Natural killer cell (primary cell): ENCODE data around the gene ACER3. TPM values are rescaled to one million over a fixed set of nuclear protein-coding genes. Genes with fewer than 3 reads are reported as not detected.

Experiments used
- ATAC-seq, 3 donors: fragments of 150-1000 bp in 2 of 3; fragments of 200-7000 bp in 1 of 3; cut with Tn5 transposase; 1 replicate in 1 of 3; 2 replicates in 2 of 3; pipeline ENCODE4 v1.10.0; 2021; ENCODE audit warnings: mild to moderate bottlenecking in 2 of 3, moderate library complexity in 2 of 3
- DNase-seq, 2 donors: peaks; one replicate each; pipeline versions ENCODE4 v3.0.0 to v3.0.0-alpha.2; 2013 to 2021; ENCODE audit warnings: mixed read lengths in 1 of 2
- H3K27ac ChIP-seq: one replicate; pipeline ENCODE4 v1.5.1; 2013; ENCODE audit warnings: mild to moderate bottlenecking, low read length
- H3K27me3 ChIP-seq: one replicate; pipeline ENCODE4 v1.6.1; 2013; ENCODE audit warnings: low read length; ENCODE audit not compliant: control insufficient read depth, insufficient read depth
- H3K36me3 ChIP-seq: one replicate; pipeline ENCODE4 v1.6.1; 2013; ENCODE audit warnings: low read length; ENCODE audit not compliant: control insufficient read depth, insufficient read depth
- H3K4me1 ChIP-seq: one replicate; pipeline ENCODE4 v1.6.1; 2013; ENCODE audit warnings: low read length; ENCODE audit not compliant: control insufficient read depth, insufficient read depth
- H3K4me3 ChIP-seq: one replicate; pipeline ENCODE4 v1.5.1; 2013; ENCODE audit warnings: low read length
- H3K9me3 ChIP-seq: one replicate; pipeline ENCODE4 v1.6.1; 2013; ENCODE audit warnings: low read length; ENCODE audit not compliant: control insufficient read depth, insufficient read depth
- H3K27ac Mint-ChIP-seq, 2 donors: one replicate each; pipeline ENCODE4 v1.8.0; 2022; ENCODE audit warnings: mild to moderate bottlenecking in 2 of 2, mixed read lengths in 2 of 2, moderate library complexity in 1 of 2
- H3K27me3 Mint-ChIP-seq, 2 donors: one replicate each; pipeline ENCODE4 v1.8.0; 2022; ENCODE audit warnings: low read depth in 2 of 2, mixed read lengths in 2 of 2
- H3K36me3 Mint-ChIP-seq: one replicate; pipeline ENCODE4 v1.8.0; 2022; ENCODE audit warnings: mixed read lengths
- H3K4me1 Mint-ChIP-seq, 2 donors: one replicate each; pipeline ENCODE4 v1.8.0; 2022; ENCODE audit warnings: mixed read lengths in 2 of 2
- H3K4me3 Mint-ChIP-seq: one replicate; pipeline ENCODE4 v1.8.0; 2022; ENCODE audit warnings: mild to moderate bottlenecking, moderate library complexity, mixed read lengths
- H3K9me3 Mint-ChIP-seq, 2 donors: one replicate each; pipeline ENCODE4 v1.8.0; 2022; ENCODE audit warnings: mixed read lengths in 2 of 2
- CTCF ChIP-seq: fragments of 200-600 bp; IDR thresholded peaks from one replicate; pipeline ENCODE4 v1.8.0; 2022; ENCODE audit warnings: antibody characterized with exemption
- WGBS: methylation state at CpG from one replicate; pipeline ENCODE4 v1.1.7; 2013; ENCODE audit warnings: missing lambda C conversion rate; ENCODE audit not compliant: insufficient coverage; 5-methylcytosine and 5-hydroxymethylcytosine counted together
- intact Hi-C: fragments of 100-400 bp; cut with micrococcal nuclease; formaldehyde crosslinking; loops from one replicate; pipeline ENCODE4 v1.14.2; 2022
- total RNA-seq, 4 donors: library from RNA; stranded (reverse); fragments of 120-200 nt in 1 of 4; gene quantifications; one replicate each; pipeline versions ENCODE4 v1.2.3 to v1.2.4, GENCODE V29; 2013 to 2022

ACER3 gene
- total RNA-seq, 3 donors from 2014 or later (not counting 1 experiment from before 2014, with no cell fraction given) = 12.1 to 14.8 (median 13.6) TPM

GRCh38 chr11:76911415-76911808, 50.7 kb downstream of the ACER3 start:
- intact Hi-C loops = no loop called here

GRCh38 chr11:76916712-76917111, 56.0 kb downstream of the ACER3 start:
- Histone ChIP-seq H3K4me3 (no peak overlapping the region), H3K4me1 (peaks cover 4% of the 10 kb centered on the region), H3K9me3 (no peaks in the 10 kb centered on the region), H3K27me3 (no peaks in the 10 kb centered on the region), H3K27ac (no peak overlapping the region), H3K36me3 (no peaks in the 10 kb centered on the region)
- Mint-ChIP-seq H3K4me3 (no peak overlapping the region), H3K4me1 (peaks cover 11 to 12% of the 10 kb centered on the region in 2 donors), H3K27ac (no peak overlapping the region), H3K27me3 (no peaks in the 10 kb centered on the region), H3K36me3 (no peaks in the 10 kb centered on the region), H3K9me3 (no peaks in the 10 kb centered on the region)
- 96% methylated on average over 1 of the region's 1 CpG for WGBS
- no peak for TF ChIP-seq CTCF
- intact Hi-C loops = loop anchor here (5.0 kb wide), 1 partner anchor 176 kb away; no protein-coding TSS in a partner anchor
- DNase-seq = no peak
- no peak for ATAC-seq

More at GRCh38 chr11:76911415-76911808, 50.7 kb downstream of the ACER3 start:
- Mint-ChIP-seq H3K36me3 (no peaks in the 10 kb centered on the region), H3K4me1 (no peaks in the 10 kb centered on the region), H3K4me3 (no peak overlapping the region), H3K27me3 (no peaks in the 10 kb centered on the region), H3K9me3 (no peaks in the 10 kb centered on the region), H3K27ac (no peak overlapping the region)
- DNase-seq (no peak), ATAC-seq (no peak)
- Histone ChIP-seq H3K36me3 (no peaks in the 10 kb centered on the region), H3K27me3 (no peaks in the 10 kb centered on the region), H3K27ac (no peak overlapping the region), H3K9me3 (no peaks in the 10 kb centered on the region), H3K4me3 (no peak overlapping the region), H3K4me1 (no peaks in the 10 kb centered on the region)
- WGBS = 96% methylated on average over 1 of the region's 1 CpG
- TF ChIP-seq CTCF = no peak

GRCh38 chr11:76918941-76919386, 58.2 kb downstream of the ACER3 start:
- H3K36me3 ChIP-seq = no peaks in the 10 kb centered on the region
- no peaks in the 10 kb centered on the region for H3K27me3 ChIP-seq
- no peak overlapping the region for H3K27ac ChIP-seq
- Mint-ChIP-seq H3K27me3 (no peaks in the 10 kb centered on the region), H3K27ac (no peak overlapping the region), H3K9me3 (no peaks in the 10 kb centered on the region), H3K36me3 (no peaks in the 10 kb centered on the region), H3K4me3 (no peak overlapping the region), H3K4me1 (peaks cover 11 to 12% of the 10 kb centered on the region in 2 donors)
- H3K4me3 ChIP-seq = no peak overlapping the region
- ATAC-seq = peak in 1 of 3 donors; percentile 40
- intact Hi-C loops = loop anchor here (5.0 kb wide), 1 partner anchor 173 kb away; no protein-coding TSS in a partner anchor
- H3K9me3 ChIP-seq = no peaks in the 10 kb centered on the region
- TF ChIP-seq CTCF = no peak
- 38% methylated on average over 3 of the region's 3 CpGs for WGBS
- H3K4me1 ChIP-seq = peaks cover 4% of the 10 kb centered on the region
- DNase-seq = peak in 1 of 2 donors; percentile 64

- no peak overlapping the region for H3K27ac ChIP-seq
- no peaks in the 10 kb centered on the region for H3K9me3 ChIP-seq
- no CpG with 5 or more reads among the region's 1 CpG for WGBS
- DNase-seq (no peak), ATAC-seq (no peak)
- no peak for TF ChIP-seq CTCF
- Mint-ChIP-seq H3K4me3 (no peak overlapping the region), H3K36me3 (no peaks in the 10 kb centered on the region), H3K27ac (no peak overlapping the region), H3K27me3 (no peaks in the 10 kb centered on the region), H3K4me1 (peaks cover 11 to 12% of the 10 kb centered on the region in 2 donors), H3K9me3 (no peaks in the 10 kb centered on the region)
- H3K4me3 ChIP-seq = no peak overlapping the region
- intact Hi-C loops = loop anchor here (5.0 kb wide), 1 partner anchor 173 kb away; no protein-coding TSS in a partner anchor
- H3K4me1 ChIP-seq = peaks cover 4% of the 10 kb centered on the region
- H3K36me3 ChIP-seq = no peaks in the 10 kb centered on the region
- H3K27me3 ChIP-seq = no peaks in the 10 kb centered on the region
Measured at GRCh38 chr11:76919467-76919866, 58.7 kb downstream of the ACER3 start.
